NK-92 (cell line): ENCODE results near the gene TRIM8.

Experiments
- DNase-seq: peaks from one replicate; lab custom pipeline; 2025; ENCODE audit not compliant: unreplicated experiment; lab: John Stamatoyannopoulos, UW

The TRIM8 gene

GRCh38 chr10:102631525-102632393 is 12.5 kb upstream of the TRIM8 start:
- no peak for DNase-seq

GRCh38 chr10:102632394-102633111 is 11.7 kb upstream of the TRIM8 start:
- no peak for DNase-seq

- no peak for DNase-seq
Measured at GRCh38 chr10:102633287-102633686, 11.0 kb upstream of the TRIM8 start.

GRCh38 chr10:102633848-102634247 is 10.4 kb upstream of the TRIM8 start:
- no peak for DNase-seq

- DNase-seq = no peak
Measured at GRCh38 chr10:102634686-102635085, 9.6 kb upstream of the TRIM8 start.

- no peak for DNase-seq
Measured at GRCh38 chr10:102635377-102635776, 8.9 kb upstream of the TRIM8 start.

- no peak for DNase-seq
Measured at GRCh38 chr10:102639537-102639936, 4.7 kb upstream of the TRIM8 start.

GRCh38 chr10:102641402-102641801 is 2.9 kb upstream of the TRIM8 start:
- DNase-seq = no peak

GRCh38 chr10:102641880-102642735 is 2.2 kb upstream of the TRIM8 start:
- DNase-seq = peak; percentile 85

GRCh38 chr10:102642736-102643335 is 1.4 kb upstream of the TRIM8 start:
- DNase-seq = no peak

- no peak for DNase-seq
Measured at GRCh38 chr10:102643336-102644065, 778 bp upstream of the TRIM8 start.

- no peak for DNase-seq
Measured at GRCh38 chr10:102644646-102645387, 538 bp downstream of the TRIM8 start.

GRCh38 chr10:102645388-102645740 is 1.1 kb downstream of the TRIM8 start:
- no peak for DNase-seq

- DNase-seq = peak; percentile 21
Measured at GRCh38 chr10:102645741-102646609, 1.7 kb downstream of the TRIM8 start.

GRCh38 chr10:102646610-102647442 is 2.5 kb downstream of the TRIM8 start:
- no peak for DNase-seq

- no peak for DNase-seq
Measured at GRCh38 chr10:102647443-102648268, 3.4 kb downstream of the TRIM8 start.
